ENCODE results near the gene NTS. TPM values are rescaled to one million over a fixed set of nuclear protein-coding genes. Genes with fewer than 3 reads are reported as not detected.

Gene NTS
- total RNA-seq, 1 donor from 2014 or later = 0.32 TPM

- no peaks in the 10 kb centered on the region for H3K9me3 ChIP-seq
- no peak for DNase-seq
- H3K36me3 ChIP-seq = no peaks in the 10 kb centered on the region
- peak overlapping the region; percentile 84 for H3K27ac ChIP-seq
- H3K4me1 ChIP-seq = no peaks in the 10 kb centered on the region
- no peak for TF ChIP-seq CTCF (IDR thresholded peaks at IDR 0.05)
- H3K27me3 ChIP-seq = no peaks in the 10 kb centered on the region
- ATAC-seq = no peak
- intact Hi-C loops (cut with DNase I) = no loop called here
- peak overlapping the region; percentile 59 for H3K4me3 ChIP-seq
Measured at GRCh38 chr12:85834378-85834777, 39.7 kb upstream of the NTS start.

- Histone ChIP-seq H3K4me1 (no peaks in the 10 kb centered on the region), H3K27ac (peak overlapping the region; percentile 84), H3K4me3 (peak overlapping the region; percentile 59), H3K9me3 (no peaks in the 10 kb centered on the region), H3K36me3 (no peaks in the 10 kb centered on the region), H3K27me3 (no peaks in the 10 kb centered on the region)
- DNase-seq (no peak), ATAC-seq (peak; percentile 55)
- intact Hi-C loops (cut with DNase I) = no loop called here
- no peak for TF ChIP-seq CTCF (IDR thresholded peaks at IDR 0.05)
Measured at GRCh38 chr12:85835426-85836196, 38.5 kb upstream of the NTS start.

- peak within 1 kb of the TSS; percentile 84 for H3K27ac ChIP-seq
- intact Hi-C loops (cut with DNase I) = no loop called here
- no peaks in the 10 kb centered on the region for H3K27me3 ChIP-seq
- H3K4me1 ChIP-seq = no peaks in the 10 kb centered on the region
- peak; percentile 92 for ATAC-seq
- peak; percentile 76 for DNase-seq
- no peak for TF ChIP-seq CTCF (IDR thresholded peaks at IDR 0.05)
- peak within 1 kb of the TSS; percentile 59 for H3K4me3 ChIP-seq
- no peaks in the 10 kb centered on the region for H3K9me3 ChIP-seq
- no peaks in the 10 kb centered on the region for H3K36me3 ChIP-seq
Measured at GRCh38 chr12:85836197-85837090, 37.7 kb upstream of the NTS start, which contains the start of gene RASSF9. Gene RASSF9 (minus strand): TSS chr12:85836409. CDS start chr12:85836201, 208 bp downstream.

- H3K27me3 ChIP-seq = no peaks in the 10 kb centered on the region
- H3K4me1 ChIP-seq = no peaks in the 10 kb centered on the region
- no peaks in the 10 kb centered on the region for H3K36me3 ChIP-seq
- H3K27ac ChIP-seq = no peak overlapping the region
- TF ChIP-seq CTCF (IDR thresholded peaks at IDR 0.05) = no peak
- ATAC-seq (peak; percentile 35), DNase-seq (no peak)
- H3K4me3 ChIP-seq = no peak overlapping the region
- H3K9me3 ChIP-seq = no peaks in the 10 kb centered on the region
- intact Hi-C loops (cut with DNase I) = no loop called here
Measured at GRCh38 chr12:85843606-85844310, 30.3 kb upstream of the NTS start.

GRCh38 chr12:85849344-85849743 is 24.8 kb upstream of the NTS start:
- Histone ChIP-seq H3K27me3 (no peaks in the 10 kb centered on the region), H3K4me1 (no peaks in the 10 kb centered on the region), H3K36me3 (no peaks in the 10 kb centered on the region), H3K4me3 (no peak overlapping the region), H3K27ac (no peak overlapping the region), H3K9me3 (no peaks in the 10 kb centered on the region)
- no peak for DNase-seq
- no peak for TF ChIP-seq CTCF (IDR thresholded peaks at IDR 0.05)
- intact Hi-C loops (cut with DNase I) = no loop called here
- no peak for ATAC-seq
